ENCODE data around the gene ADD3. TPM values are rescaled to one million over a fixed set of nuclear protein-coding genes. Genes with fewer than 3 reads are reported as not detected.

Gene ADD3
- total RNA-seq, 3 donors from 2014 or later (not counting 1 experiment from before 2014, with no cell fraction given), result 341 to 437 (median 344) TPM

DNA sequence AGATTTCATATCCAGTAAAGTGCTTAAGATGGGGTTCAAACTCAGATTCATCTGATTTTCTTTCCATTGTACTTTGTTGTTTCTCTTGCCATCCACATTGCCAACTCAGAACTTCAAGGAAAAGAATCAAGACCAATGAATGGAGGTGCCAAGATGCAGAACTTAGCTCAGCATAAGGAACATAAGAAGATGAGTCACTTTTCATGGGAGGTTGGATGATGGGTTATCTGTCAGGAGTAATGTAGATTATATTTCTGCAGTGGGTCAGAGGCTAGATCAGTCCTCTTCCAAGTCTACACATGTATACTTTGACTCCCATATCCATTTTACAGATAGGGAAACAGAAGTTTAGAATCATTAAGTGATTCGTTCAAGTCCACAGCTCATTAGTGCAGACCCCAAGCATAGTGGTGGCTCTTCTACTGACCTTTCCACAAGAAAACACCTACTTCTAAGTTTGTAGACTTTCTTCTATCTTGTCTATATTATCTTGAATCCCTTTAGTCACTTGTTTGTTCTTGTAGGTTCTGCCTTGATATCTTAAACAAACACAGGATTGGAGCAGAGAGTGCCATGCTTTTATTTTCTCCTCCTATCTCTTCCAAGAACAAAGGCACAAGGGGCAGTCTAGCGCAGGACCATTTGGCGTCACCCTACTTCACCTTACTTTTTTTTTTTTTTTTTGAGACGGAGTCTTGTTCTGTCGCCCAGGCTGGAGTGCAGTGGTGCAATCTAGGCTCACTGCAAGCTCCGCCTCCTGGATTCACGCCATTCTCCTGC is 14.0 kb upstream of the ADD3 start:
- Histone ChIP-seq H3K36me3 (ENCODE audit: control insufficient read depth, insufficient read depth, low read length) (no peaks in the 10 kb centered on the region), H3K27ac (ENCODE audit: low read length) (no peak overlapping the region), H3K9me3 (ENCODE audit: control insufficient read depth, insufficient read depth, low read length) (no peaks in the 10 kb centered on the region), H3K4me1 (ENCODE audit: control insufficient read depth, insufficient read depth, low read length) (no peaks in the 10 kb centered on the region), H3K27me3 (ENCODE audit: control insufficient read depth, insufficient read depth, low read length) (no peaks in the 10 kb centered on the region), H3K4me3 (ENCODE audit: low read length) (no peak overlapping the region)
- H3K4me1 Mint-ChIP-seq, result no peaks in the 10 kb centered on the region
- no peak for DNase-seq
- intact Hi-C loops (cut with micrococcal nuclease), result no loop called here
- H3K36me3 Mint-ChIP-seq, result no peaks in the 10 kb centered on the region
- no peak overlapping the region for H3K27ac Mint-ChIP-seq
- TF ChIP-seq, protein P1, sequence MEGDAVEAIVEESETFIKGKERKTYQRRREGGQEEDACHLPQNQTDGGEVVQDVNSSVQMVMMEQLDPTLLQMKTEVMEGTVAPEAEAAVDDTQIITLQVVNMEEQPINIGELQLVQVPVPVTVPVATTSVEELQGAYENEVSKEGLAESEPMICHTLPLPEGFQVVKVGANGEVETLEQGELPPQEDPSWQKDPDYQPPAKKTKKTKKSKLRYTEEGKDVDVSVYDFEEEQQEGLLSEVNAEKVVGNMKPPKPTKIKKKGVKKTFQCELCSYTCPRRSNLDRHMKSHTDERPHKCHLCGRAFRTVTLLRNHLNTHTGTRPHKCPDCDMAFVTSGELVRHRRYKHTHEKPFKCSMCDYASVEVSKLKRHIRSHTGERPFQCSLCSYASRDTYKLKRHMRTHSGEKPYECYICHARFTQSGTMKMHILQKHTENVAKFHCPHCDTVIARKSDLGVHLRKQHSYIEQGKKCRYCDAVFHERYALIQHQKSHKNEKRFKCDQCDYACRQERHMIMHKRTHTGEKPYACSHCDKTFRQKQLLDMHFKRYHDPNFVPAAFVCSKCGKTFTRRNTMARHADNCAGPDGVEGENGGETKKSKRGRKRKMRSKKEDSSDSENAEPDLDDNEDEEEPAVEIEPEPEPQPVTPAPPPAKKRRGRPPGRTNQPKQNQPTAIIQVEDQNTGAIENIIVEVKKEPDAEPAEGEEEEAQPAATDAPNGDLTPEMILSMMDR (IDR thresholded peaks at IDR 0.05), result no peak
- no peak for ATAC-seq
- H3K9me3 Mint-ChIP-seq, result no peaks in the 10 kb centered on the region
- H3K27me3 Mint-ChIP-seq (ENCODE audit: low read depth in 2 of 2), result peaks cover 0 to under 1% of the 10 kb centered on the region in 2 donors
- WGBS (ENCODE audit: insufficient coverage), result 96% methylated on average over 7 of the region's 7 CpGs
- no peak overlapping the region for H3K4me3 Mint-ChIP-seq

DNA sequence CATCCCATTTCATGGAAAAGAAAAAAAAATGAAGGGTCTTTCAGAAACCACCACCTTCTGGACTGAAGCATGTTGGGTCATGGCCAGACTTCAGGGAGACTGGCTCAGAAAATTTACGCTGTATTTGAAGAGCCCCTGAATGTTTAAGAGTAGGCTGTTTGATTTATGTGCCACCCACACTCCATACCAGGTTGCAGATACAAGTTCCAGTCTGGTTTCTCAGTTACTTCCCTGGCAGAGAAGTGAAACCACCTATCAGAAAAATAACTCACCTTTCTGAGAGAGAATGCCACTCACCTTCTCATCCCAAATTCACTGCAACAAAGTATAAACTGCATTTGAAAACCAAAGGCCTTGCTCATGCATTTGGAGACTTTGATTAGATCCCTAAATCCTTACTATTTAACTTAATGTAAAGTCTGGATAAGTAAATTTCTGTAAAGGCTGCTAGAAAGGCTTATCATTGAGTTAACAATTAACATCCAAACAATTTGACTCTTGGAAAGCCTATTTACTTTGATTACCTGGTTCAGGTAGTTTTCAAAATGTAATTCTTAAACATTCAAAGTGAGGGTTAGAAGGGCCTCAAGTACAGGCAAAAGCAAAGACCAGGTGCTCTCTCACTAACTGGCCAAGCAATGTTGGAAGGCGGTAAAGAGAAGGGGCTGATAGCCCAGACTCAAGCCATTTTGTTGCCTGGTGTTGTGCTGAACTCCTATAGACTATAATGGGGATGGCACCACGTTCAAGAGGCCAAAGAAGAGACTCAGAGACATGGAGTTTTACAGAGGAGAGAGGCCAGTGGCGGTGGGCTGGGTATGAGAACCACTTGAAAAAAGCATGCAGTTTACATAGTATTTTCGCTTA is 12.8 kb upstream of the ADD3 start:
- TF ChIP-seq, protein P1 (IDR thresholded peaks at IDR 0.05), result no peak
- ATAC-seq (no peak), DNase-seq (no peak)
- 93% methylated on average over 5 of the region's 5 CpGs for WGBS (ENCODE audit: insufficient coverage)
- no peak overlapping the region for H3K4me3 Mint-ChIP-seq
- no peaks in the 10 kb centered on the region for H3K27me3 ChIP-seq (ENCODE audit: control insufficient read depth, insufficient read depth, low read length)
- H3K36me3 ChIP-seq (ENCODE audit: control insufficient read depth, insufficient read depth, low read length), result no peaks in the 10 kb centered on the region
- no peak overlapping the region for H3K4me3 ChIP-seq (ENCODE audit: low read length)
- no peaks in the 10 kb centered on the region for H3K9me3 Mint-ChIP-seq
- no peak overlapping the region for H3K27ac Mint-ChIP-seq
- H3K4me1 ChIP-seq (ENCODE audit: control insufficient read depth, insufficient read depth, low read length), result no peaks in the 10 kb centered on the region
- no peak overlapping the region for H3K27ac ChIP-seq (ENCODE audit: low read length)
- no peaks in the 10 kb centered on the region for H3K36me3 Mint-ChIP-seq
- H3K9me3 ChIP-seq (ENCODE audit: control insufficient read depth, insufficient read depth, low read length), result no peaks in the 10 kb centered on the region
- intact Hi-C loops (cut with micrococcal nuclease), result no loop called here
- no peaks in the 10 kb centered on the region for H3K4me1 Mint-ChIP-seq
- no peaks in the 10 kb centered on the region for H3K27me3 Mint-ChIP-seq (ENCODE audit: low read depth in 2 of 2)

DNA sequence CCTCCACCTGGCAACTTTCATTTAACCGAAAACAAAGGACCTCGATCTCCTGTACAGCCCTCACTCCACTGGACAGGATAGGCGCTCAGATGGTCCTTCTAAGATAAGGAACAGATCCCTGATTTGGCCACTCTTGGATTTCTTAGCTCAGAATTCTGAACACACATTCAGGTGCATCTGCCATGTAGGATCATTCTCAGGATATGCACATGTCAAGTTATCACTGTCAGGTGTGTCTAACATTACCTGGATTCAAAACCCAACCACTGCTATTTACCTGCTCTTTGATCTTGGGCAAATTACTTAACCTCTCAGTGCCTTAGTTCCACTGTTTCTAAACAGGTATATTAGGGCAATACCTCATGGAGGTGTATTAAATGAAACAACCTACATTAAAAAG is 12.2 kb upstream of the ADD3 start:
- Mint-ChIP-seq H3K4me1 (no peaks in the 10 kb centered on the region), H3K27ac (no peak overlapping the region), H3K9me3 (no peaks in the 10 kb centered on the region), H3K27me3 (ENCODE audit: low read depth in 2 of 2) (no peaks in the 10 kb centered on the region), H3K36me3 (no peaks in the 10 kb centered on the region), H3K4me3 (no peak overlapping the region)
- TF ChIP-seq, protein P1 (IDR thresholded peaks at IDR 0.05), result no peak
- intact Hi-C loops (cut with micrococcal nuclease), result no loop called here
- ATAC-seq (no peak), DNase-seq (no peak)
- Histone ChIP-seq H3K4me1 (ENCODE audit: control insufficient read depth, insufficient read depth, low read length) (no peaks in the 10 kb centered on the region), H3K4me3 (ENCODE audit: low read length) (no peak overlapping the region), H3K27ac (ENCODE audit: low read length) (no peak overlapping the region), H3K36me3 (ENCODE audit: control insufficient read depth, insufficient read depth, low read length) (no peaks in the 10 kb centered on the region), H3K27me3 (ENCODE audit: control insufficient read depth, insufficient read depth, low read length) (no peaks in the 10 kb centered on the region), H3K9me3 (ENCODE audit: control insufficient read depth, insufficient read depth, low read length) (no peaks in the 10 kb centered on the region)
- WGBS (ENCODE audit: insufficient coverage), result 98% methylated on average over 3 of the region's 3 CpGs

All from natural killer cell (primary cell).